ENCODE data around the gene NEK9. TPM values are rescaled to one million over a fixed set of nuclear protein-coding genes. Genes with fewer than 3 reads are reported as not detected.
A peak's percentile ranks its signal among the peaks of the same experiment; 100 is the strongest.

The NEK9 gene
- total and polyA plus RNA-seq, 4 donors: 13.4 to 46.0 (median 29.8) TPM

- Histone ChIP-seq H3K4me3 (ENCODE audit: low read depth in 1 of 3, low read length in 3 of 3) (peak overlapping the region; percentile 86 to 100 (median 92)), H3K27me3 (ENCODE audit: control insufficient read depth in 4 of 4, insufficient read depth in 4 of 4, low read length in 3 of 4) (no peaks in the 10 kb centered on the region), H3K27ac (ENCODE audit: low read depth in 1 of 2, low read length in 2 of 2) (peak overlapping the region; percentile 7 to 98), H3K9me3 (ENCODE audit: control insufficient read depth in 4 of 4, low read length in 3 of 4) (no peaks in the 10 kb centered on the region), H3K36me3 (ENCODE audit: control insufficient read depth in 4 of 4, insufficient read depth in 3 of 4, low read depth in 1 of 4, low read length in 3 of 4) (peaks cover 0 to 6% (median 4%) of the 10 kb centered on the region in 4 donors), H3K4me1 (ENCODE audit: control insufficient read depth in 4 of 4, insufficient read depth in 4 of 4, low read length in 3 of 4) (peaks cover 2 to 29% (median 15%) of the 10 kb centered on the region in 4 donors), H3K9ac (ENCODE audit: low read depth in 1 of 2, low read length in 2 of 2) (no peak overlapping the region)
- DNase-seq (ENCODE audit: low spot score): no peak
- TF ChIP-seq FOXA1 (IDR thresholded peaks at IDR 0.05): no peak
- no peak for TF ChIP-seq ZBTB33 (IDR thresholded peaks at IDR 0.05)
- no peak for TF ChIP-seq GABPA (IDR thresholded peaks at IDR 0.05 in 1 of 2, conservative IDR thresholded peaks at IDR 0.05 in 1 of 2)
- TF ChIP-seq SP1 (IDR thresholded peaks at IDR 0.05): no peak
- TF ChIP-seq NR2F2 (IDR thresholded peaks at IDR 0.05): no peak
- no peak for TF ChIP-seq FOXA2 (IDR thresholded peaks at IDR 0.05)
- TF ChIP-seq HNF4A (conservative IDR thresholded peaks at IDR 0.05): no peak
- no peak for TF ChIP-seq CTCF (IDR thresholded peaks at IDR 0.05; ENCODE audit: low read depth, low read length, missing input control)
- TF ChIP-seq ATF3 (IDR thresholded peaks at IDR 0.05): no peak
- TF ChIP-seq MAX (IDR thresholded peaks at IDR 0.05): no peak
- no peak for TF ChIP-seq HNF4G (IDR thresholded peaks at IDR 0.05)
- TF ChIP-seq YY1 (IDR thresholded peaks at IDR 0.05): no peak
- no peak for TF ChIP-seq RAD21 (IDR thresholded peaks at IDR 0.05)
- TF ChIP-seq REST (IDR thresholded peaks at IDR 0.05): no peak
- TF ChIP-seq RXRA (IDR thresholded peaks at IDR 0.05): no peak
- TF ChIP-seq JUND (IDR thresholded peaks at IDR 0.05): no peak
- TF ChIP-seq EGR1 (IDR thresholded peaks at IDR 0.05; ENCODE audit: low read depth in 2 of 2): no peak
- no peak for TF ChIP-seq TAF1 (conservative IDR thresholded peaks at IDR 0.05)
- 78% methylated on average over 5 of the region's 5 CpGs for WGBS
Measured at GRCh38 chr14:75125617-75126016, 1.2 kb downstream of the NEK9 start.
